Measurements from ENCODE around the gene ADRA2C.

Gene ADRA2C

DNA sequence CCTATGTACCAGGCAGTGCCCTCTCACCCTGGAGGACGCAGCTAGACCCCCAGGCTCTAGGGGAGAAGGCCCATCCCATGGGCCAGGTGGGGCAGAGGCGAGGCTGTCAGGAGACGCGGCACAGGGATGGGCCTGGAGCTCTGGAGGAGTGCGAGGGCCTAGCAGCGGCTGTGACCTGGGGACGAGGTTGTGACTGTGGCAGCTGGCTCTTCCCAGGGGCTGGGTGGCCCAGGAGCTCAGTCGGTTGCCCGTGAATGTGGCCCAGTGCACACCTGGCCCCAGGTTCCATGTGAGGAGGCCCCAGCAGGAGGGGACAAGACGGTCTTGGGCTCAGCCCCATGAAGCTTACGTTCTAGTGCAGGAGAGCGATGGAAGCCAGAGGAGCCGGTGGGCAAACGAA is 31.0 kb upstream of the ADRA2C start:
- no peak for DNase-seq

DNA sequence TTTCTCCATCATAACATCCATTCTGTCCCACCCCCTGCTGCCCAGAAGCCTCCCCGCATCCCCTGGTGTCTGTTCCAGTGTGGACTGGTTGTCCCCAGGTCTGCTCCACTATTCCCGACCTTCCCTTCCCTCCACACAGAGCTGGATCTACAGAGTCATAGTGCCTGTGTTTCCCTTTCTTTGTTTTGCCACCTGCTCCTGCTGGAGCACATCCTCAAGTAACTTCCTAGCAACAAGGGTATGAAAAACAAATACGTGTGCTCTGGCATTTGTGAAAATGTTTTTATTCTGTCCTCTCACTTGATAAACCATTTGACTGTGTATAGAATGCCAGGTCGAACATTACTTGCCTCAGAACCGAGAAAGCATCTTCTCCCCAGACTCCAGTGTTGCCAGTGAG is 29.9 kb upstream of the ADRA2C start:
- DNase-seq: peak; percentile 31

DNA sequence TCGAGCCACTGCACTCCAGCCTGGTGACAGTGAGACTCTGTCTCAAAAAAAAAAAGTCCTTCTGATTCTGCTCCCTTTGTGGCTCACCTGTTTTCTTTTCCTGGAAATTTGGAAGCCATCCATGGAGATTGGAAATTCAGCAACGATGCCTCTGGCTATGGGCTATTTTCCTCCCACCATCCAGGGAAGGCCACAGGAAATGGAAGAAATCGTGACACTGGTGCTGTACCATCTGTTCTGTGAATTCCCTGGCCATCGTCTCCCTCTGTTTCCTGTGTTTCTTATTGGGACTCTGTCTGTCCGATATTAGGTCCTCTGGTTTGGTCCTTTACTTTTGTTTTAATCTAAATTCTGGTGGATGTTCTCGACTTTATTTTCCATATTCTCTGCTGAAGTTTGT is 29.4 kb upstream of the ADRA2C start:
- DNase-seq: no peak

DNA sequence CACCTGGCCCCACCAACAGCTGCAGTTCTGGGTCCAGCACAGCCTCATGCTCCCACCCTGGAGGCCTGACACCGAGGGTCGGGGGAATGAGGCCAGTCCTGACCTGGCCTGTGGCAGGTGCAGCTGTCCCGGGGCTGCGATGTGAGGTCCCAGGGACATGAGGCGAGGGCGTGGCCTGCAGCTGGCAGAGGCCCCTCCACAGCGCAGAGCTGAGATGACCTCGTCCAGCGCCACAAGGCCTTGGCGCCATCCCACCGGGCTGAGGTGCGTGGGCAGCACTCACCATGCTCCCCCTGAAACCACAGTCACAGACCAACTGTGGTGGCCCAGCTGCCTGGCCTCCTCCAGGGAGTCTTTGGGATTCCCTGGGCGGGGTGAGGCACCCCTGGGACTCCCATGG is 26.6 kb upstream of the ADRA2C start:
- DNase-seq: no peak

DNA sequence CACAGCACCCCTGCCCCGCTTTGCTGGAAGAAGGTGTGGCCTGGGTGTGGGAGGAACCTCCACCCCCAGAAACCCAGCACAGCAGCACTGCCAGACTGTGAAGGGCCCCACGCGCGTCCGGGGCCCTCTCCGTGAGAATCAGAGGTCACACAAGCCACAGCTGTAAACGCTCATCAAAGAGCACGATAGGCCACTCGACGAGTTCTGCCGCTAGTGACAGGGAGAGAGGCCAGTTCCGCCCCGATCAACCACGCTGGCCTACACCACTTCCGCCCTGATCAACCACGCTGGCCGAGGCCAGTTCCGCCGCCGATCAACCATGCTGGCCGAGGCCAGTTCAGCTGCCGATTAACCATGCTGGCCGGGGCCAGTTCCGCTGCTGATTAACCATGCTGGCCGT is 25.9 kb upstream of the ADRA2C start:
- no peak for DNase-seq

DNA sequence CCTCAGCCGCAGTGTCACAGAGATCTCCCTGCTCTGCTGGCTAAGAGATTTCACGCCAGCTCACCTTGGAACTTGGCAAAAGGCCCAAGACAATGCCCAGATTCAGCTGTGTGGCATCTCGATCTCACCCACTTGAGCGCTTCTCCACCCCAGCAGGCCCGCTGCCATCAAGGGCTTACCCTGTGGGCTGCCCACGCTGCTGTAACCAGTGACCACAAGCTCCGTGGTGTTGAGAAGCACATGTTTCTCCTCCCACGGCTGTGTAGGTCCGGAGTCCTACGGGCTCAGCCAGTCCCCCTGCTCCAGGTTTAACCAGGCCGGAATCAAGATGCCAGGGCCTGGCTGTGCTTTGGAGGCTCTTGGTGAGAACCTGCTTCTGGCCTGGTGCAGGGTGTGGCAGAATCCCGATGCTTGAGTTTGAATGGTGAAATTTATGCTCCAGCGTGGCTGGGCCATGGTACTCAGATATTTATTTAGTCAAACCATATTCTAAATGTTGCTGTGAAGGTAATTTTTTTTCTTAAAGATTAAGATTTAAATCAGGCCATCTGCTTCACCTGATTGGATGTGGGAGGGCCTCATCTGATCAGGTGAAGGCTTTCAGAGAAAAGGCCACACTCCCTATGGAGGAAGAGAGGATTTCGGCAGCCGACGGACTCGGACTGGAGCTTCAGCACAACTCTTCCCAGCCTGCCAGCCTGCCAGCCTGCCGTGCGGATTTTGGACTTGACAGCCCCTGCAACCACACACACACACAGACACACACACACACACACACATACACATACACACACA is 24.8 kb upstream of the ADRA2C start:
- no peak for DNase-seq

DNA sequence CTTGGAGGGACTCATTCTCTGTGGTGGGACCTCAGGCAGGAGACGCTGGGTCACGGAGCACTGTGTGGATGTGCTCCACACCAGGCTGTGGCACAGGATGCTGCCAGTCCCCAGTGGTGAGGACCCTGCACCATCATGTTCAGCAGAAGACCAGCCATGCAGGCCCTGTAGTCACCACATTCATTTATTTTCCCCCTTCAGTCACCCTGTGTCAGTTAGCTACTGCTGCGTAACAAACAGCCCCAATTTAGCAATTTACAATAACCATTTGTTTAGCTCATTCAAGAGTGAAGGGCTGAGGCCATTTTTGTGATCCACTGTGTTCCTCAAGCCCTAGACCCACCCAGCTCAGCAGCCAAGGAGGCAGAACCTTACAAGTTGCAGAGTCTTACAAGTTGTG is 23.6 kb upstream of the ADRA2C start:
- DNase-seq: no peak

DNA sequence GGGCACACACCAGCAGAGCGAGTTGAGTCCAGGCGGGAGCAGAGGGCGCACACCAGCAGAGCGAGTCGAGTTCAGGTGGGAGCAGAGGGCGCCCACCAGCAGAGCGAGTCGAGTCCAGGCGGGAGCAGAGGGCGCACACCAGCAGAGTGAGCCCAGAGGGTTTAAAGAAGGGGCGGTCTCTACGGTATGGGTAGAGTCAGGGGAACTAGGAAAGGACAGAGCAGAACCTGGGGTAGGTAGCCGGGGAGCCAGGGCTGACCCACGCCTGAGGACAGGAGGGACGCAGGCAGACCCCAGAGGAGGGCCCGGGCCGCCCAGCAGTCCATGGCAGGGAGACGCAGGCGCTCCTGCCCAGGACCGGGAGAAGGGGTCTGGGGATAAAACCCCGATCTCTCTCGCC is 22.0 kb upstream of the ADRA2C start:
- no peak for DNase-seq

DNA sequence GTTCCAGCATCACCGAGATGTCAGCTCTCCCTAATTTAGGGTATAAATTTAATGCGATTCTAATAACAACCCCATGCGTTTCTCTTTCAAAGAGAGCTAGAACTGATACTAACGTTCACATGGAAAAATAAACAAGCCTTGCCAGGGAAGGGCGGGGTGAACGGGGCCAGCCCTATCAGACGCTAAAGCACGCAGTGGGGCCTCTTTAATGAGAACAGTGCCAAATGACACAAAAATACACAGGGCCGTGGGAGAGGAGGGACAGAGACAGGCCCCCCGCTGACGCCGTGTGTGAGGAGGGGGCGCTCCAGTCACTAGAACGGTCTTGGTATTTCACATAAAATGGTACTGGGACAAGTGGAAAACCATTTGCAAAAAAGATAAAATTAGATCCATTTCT is 21.3 kb upstream of the ADRA2C start:
- DNase-seq: no peak

DNA sequence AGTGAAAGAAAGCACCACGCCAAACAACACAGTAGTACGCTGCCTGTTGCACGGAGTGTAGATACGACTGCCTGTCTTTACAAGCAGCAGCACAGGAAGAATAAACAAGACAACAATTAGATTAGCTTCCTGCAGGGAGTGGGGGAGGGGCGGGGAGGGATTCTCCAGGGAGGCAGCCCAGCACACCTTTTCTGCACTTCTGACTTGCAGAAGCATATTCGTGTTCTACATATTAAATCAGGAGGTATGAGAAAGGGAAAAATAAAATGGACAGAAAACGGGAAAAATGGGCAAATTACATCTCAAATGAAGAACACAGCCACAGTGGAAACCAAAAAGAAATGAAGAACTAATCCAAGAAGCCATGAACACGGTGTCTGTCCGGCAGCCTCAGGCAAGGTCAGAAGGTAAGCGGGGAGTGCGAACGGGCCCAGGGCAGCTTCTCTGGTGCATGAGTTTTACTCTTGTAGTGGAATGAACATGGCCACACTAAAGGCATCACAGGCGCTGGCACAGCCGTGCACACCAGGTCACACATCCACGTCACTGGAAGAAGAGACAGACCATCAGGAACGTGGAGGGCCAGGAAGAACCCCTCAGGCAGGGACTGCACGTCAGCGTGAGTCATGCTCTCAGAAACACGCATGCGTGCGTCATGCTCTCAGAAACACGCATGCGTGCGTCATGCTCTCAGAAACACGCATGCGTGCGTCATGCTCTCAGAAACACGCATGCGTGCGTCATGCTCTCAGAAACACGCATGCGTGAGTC is 20.1 kb upstream of the ADRA2C start:
- DNase-seq: no peak

DNA sequence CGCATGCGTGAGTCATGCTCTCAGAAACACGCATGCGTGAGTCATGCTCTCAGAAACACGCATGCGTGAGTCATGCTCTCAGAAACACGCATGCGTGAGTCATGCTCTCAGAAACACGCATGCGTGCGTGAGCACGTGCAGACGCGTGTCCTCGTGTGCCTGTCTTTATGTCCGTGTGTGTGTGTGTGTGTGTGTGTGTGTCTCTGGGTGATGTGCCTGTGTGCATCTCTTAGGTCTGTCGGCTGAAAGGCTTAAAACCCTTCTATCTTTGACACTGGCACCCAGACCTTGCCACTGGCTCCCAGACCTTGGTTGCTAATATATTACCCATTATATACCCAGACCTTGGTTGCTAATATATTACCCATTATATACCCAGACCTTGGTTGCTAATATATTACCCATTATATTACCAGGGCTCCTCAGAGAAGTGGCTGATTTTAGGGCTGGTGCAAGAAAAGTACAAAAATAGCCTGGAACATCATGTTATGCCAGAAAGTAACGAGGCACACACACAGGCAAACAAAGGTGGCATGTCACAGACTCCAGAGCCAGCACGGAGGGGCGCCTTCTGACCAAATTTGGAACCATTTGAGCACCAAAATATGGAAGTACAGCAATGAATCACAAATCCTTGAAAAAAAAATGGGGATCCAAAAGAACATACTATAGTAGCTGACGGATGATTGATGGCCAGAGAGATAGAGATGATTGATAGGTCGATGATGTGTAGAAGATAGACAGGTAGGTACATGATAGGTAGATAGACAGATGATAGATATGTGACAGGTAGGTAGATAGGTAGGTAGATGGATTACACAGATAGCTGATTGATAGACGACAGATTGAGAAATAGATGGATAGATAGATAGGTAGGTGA is 19.2 kb upstream of the ADRA2C start:
- DNase-seq: no peak

DNA sequence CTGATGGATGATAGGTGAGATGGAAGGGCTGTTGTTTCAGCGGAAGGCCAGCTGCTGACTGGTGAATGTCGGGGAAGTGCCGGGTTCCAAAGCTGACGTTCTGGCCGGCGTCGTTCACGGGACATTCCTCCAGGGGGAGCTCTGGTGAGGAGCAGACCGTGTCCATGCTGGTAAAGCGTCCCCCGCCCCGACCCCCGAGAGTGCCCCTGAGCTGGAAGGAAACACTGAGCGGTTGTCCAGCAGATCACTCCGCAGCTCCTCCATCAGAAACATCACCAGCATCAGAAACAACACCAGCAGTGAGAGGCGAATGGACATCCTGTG is 18.6 kb upstream of the ADRA2C start:
- no peak for DNase-seq

DNA sequence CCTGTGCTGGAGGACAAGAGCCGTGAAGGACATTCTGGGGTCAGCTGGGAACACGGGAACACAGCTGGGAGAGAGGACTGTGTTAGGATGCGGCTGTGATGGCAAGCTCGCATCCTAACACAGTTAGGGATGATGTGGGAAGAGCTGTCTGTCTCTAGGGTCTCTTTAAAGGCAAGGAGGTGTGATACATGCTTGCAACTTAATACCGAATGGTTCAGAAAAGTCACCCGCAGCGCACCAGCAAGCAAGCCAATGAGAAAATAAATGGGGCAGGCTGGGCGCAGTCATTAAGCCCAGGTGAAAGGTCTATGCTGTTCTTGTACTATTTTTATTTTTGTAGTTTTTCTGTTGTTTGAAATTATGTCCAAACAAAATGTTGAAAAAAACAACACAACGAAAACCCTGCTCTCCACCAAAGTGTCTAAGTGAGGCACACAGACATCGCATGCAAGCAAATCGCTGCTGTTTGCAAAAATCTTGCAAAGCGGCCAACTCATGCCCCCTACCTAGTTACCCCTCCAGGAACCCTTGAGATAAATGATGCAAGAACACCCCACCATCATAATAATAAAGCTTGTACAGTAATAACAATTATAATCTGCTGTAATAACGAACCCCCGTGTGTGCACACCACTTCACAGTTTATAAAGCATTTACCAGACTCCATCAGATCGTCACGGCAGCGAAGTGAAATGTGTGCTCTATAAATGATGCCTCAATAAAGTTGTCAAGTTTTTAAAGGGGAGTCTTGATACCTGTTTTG is 17.9 kb upstream of the ADRA2C start:
- DNase-seq: no peak

DNA sequence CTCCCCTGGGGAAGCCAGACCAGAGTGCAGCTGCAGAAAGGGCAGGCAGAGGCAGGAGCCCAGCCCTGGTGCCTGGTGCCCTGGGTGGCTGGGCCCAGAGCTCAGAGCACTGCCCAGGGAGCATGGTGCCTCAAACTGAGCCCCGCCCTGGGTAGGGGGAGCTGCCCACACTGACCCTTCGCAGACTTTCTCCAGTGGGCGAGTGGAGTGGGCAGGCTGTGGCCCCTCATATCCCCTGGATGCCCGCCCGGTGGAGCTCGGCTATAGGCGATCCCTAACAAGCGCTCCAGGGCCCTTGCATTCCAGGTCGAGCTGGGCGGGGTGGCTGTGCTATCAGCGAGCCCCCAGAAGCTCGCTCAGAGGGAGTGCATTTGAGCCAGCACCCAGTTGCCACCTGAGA is 17.1 kb upstream of the ADRA2C start:
- DNase-seq: no peak

DNA sequence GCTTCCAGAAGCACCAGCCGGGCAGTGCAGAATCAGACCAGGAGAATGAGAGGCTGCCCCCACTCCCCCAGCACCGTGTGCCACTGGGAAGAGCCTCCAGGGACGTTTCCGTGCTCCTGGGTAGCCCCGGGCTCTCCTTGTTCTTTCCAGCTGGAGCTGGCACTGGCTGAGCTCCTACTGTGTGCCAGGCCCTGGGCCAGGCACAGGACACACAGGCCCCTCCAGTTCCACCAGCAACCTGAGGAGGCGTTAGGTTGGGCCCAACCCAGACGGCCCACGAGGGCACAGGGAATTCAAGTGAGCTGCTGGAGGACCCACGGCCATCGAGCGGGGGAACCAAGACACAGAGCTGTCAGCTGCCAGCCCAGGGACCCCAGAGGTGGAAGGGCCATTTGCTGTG is 15.9 kb upstream of the ADRA2C start:
- no peak for DNase-seq

DNA sequence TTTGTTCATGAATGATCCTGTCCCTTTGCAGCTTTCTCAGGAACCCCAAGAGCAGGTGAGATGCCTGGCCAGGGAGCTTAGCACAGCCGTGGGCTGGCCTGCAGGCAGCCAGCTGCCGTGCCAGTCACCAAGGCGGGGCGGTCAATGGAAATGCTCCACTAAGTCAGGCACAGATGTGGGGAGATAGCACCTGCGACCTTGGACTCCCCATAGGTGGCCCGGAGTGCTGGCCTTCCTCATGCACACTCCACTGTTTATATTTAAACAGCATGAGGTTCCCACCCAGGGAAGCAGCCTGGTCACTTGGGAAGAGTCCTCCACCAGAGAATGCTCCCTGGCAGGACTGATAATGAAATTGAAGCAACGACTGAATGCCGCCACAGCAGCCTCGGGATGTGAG is 14.2 kb upstream of the ADRA2C start:
- DNase-seq: no peak

DNA sequence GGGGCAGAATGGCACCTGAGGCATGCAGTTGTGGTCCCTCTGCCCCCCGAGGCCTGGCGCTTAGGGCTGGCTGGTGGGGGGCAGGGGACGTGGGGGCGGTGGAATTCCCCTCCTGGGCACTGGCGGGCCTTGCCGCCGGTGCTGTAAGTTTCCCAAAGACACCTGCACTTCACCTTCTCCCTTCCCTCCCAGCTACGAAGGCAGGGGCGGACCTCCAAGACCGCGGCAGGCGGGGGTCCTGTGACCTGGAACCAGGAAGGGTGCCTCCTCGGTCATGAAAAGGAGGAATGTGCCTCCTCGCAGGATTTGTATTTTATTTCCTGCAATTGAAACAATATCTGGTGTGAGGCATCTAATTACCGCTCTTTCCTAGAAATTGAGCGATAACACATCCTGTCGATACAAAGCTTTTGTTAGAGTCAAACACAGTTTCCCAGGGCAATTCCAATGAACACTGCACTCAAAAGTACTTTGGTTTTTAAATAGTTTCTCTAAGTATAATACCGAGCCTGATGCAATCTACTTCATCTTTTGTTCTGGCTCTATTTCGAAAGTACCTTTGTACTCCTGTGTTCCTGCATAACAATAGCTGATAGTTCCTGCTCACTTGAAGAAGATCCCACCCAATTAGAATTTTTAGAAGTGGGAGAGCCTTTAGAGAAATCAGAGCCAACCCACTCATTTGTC is 12.3 kb upstream of the ADRA2C start:
- no peak for DNase-seq

DNA sequence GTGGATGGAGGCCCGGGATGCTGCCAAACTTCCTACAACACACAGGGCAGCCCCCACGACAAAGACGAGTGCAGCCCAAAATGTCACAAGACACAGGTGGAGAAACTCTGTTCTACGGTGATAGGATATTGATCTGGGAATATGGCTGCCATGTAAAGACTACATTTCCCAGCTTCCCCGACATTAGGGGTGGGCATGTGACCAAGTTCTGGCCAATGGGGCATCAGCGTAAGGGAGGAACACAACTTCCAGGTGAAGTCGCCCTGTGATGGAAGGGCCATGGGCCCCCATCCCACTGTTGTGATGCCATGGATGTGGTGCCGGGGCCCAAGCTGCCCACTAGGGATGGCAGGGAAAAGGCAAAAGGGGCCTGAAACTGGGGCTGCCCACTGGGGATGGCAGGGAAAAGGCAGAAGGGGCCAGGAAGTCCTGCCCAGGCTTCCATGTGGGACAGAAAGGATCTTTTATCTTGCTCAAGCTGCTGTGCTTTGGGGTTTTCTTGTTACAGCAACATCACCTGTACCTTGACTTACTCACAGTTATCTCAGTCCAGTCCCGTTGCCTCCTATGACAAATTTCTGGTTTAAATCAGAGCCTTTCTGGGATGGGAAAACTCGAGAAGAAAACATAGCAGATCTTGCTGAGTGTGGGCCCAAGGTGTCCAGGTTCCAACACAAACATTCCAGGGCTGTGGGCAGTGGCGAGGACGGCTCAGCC is 9.7 kb upstream of the ADRA2C start:
- no peak for DNase-seq

DNA sequence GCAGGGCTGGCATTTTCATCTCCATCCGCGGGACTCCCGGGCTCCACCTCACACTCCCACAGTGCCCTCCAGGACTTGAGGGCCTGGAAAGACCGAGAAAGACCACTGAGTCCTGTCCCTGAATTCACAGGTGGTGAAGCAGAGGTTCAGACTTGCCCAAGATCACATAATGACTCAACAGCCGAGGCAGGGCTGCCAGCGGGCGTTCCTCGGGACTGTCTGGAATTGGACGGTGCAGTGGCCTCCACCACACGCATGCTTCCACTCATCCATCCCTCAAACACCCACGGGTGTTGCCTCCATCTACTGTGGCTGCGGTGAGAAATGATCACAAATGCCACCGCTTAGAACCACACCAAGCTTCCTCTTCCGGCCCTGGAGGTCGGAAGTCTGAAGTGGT is 6.9 kb upstream of the ADRA2C start:
- no peak for DNase-seq

DNA sequence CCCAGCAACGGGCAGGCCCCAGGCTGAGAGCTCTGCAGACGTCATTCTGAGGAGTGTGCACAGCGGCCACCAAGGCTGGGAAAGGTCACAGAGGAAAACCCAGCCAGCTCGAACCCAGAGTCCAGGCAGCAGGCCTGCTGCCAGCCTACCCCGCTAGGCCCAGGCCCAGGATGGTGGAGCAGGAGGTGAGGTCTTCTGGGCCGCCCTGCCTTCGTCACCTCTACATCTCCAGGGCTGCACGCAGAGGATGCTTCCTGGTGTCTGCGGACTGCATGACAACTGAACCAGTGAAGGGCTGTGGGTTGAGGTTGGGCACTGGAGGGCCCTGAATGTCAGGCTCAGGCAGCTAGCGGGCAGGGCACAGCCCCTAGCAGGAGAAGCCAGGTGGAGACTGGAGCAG is 5.8 kb upstream of the ADRA2C start:
- no peak for DNase-seq

DNA sequence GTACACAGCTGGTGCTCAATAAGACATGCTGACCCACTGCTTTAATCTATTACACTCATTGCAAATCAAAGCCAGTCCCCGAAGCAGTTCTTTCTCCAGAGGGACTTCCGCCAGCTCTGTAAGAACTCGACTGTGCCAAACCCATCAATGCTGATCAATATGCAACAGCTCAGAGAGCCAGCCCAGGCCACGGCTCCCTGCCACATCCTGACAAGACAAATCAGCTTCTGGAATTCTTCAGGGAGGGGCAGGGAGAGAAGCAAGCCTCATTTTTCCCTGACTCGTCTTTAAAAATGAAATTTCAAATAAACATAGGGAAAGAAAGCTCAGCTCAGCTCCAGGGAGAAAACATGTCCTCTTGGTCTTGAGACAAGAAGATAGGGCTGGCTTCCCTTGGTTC is 5.3 kb upstream of the ADRA2C start:
- no peak for DNase-seq

DNA sequence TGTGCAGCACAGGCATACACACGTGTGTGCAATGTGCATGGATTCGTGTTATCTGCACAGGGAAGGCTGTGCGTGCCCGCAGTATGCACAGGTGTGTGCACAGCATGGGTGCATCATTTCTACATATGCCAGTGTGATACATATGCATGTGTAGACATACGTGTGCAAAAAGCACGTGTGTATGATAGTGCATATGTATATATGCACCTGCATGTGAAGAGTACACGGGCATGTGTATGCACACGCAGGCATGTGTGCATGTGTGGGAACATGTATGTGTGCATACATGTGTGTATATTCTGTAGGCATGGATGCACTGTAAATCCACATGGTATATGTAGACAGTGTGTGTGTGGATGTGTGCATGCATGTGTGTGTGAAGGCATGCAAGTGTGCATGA is 3.9 kb upstream of the ADRA2C start:
- no peak for DNase-seq
